Dedifferentiated amniotic fluid mesenchymal stem cell (primary cell): Measurements from ENCODE around the gene ZIC3.

Source experiments
- DNase-seq: peaks from one replicate; pipeline ENCODE4 v3.0.0-alpha.2; 2016; ENCODE audit errors: extremely low spot score

ZIC3 gene

DNA sequence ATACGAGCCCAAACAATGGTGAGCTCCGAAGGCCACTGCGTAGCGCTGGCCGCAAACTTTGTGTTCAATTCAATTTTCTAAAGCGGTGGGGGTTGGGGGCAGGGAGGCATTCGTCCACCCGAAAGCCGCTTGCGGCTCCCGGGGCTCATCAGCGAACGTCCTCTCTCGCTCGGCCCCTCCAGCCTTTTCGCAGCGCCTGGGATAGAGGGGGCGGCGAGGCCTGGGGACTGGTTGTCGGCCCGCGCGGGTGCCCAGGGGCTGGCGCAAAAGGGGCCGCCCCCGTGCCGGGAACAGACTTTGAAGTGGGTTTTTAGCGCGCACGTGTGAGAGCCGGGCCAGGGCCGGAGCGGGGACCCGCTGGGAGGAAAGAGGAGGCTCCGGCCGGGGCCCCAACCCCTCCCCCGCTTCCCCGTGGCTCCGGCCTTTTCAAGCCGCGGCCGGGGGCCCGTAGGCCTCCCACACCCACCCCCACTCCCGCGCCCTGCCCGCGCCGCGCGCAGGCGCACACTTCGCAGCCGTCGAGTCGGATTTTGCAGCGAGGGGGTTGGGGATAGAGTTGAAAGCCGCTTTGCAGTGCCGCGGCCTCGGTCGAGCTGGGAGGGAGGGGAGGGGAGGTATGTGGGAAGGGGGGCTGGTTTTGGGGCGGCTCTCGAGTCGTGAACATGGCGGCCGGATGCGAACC, 8.3 kb downstream of the ZIC3 start:
- no peak for DNase-seq

DNA sequence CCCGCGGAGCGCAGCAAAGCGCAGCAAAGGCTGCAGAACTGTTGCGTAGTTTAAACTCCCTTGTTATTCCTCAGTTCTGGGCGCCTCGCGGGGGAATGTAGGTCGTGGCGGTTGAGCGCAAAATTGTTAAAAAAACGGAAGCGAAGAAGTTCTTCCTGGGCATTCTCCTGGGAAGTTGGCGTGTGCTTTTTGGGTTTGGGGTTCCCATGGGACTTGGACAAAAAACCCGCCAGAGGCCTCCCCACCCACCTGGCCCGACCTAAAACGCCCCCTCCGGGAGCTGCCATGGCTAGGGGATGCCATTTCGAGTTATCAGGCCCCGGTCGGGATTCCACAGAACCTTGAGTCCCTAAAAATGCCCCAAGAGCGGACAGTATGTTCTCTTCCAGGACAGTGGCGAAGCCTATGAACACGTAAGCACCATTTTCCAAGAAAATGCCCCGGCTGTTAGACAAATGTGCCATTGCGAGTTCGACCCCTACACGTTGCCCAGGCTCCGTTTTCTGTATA, 8.9 kb downstream of the ZIC3 start:
- no peak for DNase-seq

DNA sequence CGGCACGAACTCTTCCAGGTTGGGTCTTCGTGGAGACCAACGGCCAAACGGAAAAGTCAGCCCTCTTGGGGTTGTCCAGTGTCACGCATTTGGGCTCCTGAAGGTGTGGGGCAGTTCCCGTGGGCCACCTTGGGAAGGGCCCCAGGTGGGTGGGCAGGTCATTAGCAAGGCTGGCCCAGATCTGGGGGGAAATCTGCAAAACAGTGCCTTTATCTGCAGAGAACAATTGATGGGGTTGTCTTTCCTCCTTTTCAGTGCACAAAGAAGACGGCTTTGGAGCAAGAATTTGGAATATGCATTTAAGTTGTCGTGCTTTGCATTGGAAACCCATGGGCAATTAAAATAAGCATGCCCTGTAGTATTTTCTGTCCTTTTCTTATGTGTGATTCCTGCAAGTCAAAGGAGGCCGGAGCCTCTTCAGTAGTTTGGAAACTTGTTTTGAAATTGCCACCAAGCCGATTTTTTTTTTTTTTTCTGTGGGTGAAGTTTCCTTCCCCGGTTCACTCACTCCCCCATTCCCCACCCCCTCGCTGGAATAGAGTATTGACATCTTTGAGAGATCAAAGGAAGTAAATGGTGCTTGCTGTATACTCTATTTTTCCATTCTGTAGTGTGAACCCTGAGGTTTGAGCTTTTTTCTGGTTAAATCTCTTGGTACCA, 9.8 kb downstream of the ZIC3 start:
- DNase-seq, result no peak

DNA sequence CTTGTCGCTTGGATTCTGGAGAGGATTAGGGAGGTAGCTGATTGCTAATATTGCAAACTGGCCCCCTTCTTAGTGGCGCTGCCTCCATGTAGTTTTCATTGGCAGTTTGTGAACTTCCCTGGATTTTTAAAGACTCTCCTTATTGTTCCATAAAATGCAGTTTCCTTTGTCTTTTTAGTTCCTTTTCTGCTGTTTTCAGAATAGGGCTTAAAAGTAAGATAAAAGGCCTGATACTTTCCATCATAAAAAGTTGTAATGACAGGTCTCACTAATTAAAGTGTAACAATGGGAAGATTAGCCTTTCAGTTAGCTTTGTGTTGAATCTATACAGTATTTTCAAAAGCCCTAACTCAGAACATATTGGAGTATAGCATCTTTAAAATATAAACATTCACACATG, 21.2 kb downstream of the ZIC3 start:
- DNase-seq, result no peak

DNA sequence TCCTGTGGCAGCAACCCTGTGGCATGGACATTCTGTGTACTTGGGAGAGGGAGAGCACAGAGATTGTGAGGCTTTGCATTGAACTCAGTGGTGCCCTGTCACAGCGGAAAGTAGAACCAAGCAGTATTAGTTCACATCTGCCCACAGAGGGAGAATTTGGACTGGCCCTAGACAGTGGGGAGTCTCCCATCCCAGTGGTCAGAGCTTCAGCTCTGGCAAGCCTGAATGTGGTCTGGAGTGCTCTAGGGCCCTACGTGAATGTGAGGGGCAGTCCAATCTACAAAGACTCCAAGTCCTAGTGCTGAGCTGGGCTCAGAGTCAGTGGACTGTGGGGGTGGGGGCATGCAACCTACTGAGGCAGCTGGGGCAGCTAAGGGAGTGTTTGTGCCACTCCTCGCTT, 34.8 kb downstream of the ZIC3 start:
- no peak for DNase-seq
